Hindlimb muscle (tissue), 1 donor: ENCODE data around the gene TBX19. TPM values are rescaled to one million over a fixed set of nuclear protein-coding genes. Genes with fewer than 3 reads are reported as not detected.

Source experiments
- DNase-seq: peaks from one replicate; pipeline ENCODE4 v3.0.0-alpha.2; 2013
- polyA plus RNA-seq: library from polyadenylated mRNA; unstranded; fragments of 120-200 nt; gene quantifications from one replicate; pipeline ENCODE4 v1.2.1, GENCODE V29; 2013; ENCODE audit not compliant: insufficient read length

Gene TBX19
- polyA plus RNA-seq, 1 donor, result 1.7 TPM

DNA sequence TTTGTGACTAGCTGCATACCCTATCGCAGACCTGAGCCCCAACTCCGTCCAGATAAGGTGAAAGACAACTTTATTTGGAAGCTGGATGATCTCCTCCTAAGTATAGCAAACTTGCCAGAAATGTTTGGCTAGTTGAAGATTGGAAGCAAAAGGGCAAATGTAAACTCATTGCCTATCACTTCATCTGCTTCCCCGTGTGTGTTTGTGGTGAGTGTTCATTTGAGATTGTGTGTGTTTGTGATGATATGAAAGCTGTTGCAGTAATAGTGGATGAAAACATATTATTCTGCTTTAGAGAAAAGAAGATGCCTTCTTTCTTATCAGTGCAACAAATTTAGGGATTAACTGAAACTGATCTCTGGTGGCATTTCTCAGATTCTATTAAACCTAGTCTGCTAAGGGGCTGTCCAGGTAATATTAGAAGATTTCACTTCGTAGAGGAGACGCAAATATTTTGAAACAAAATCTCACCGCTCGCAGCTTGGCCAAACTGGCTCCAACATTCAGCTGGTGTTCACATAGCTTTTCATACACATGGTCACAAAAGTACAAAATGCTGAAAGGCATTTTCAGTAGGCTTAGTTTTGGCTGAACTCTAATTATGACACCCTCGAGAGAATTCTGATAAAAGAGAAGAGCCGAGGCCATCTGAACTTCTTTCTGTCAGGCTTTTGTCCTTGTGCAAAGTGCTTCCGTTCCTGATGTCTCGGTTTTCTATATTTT lies 1.1 kb downstream of the TBX19 start:
- DNase-seq, result no peak

DNA sequence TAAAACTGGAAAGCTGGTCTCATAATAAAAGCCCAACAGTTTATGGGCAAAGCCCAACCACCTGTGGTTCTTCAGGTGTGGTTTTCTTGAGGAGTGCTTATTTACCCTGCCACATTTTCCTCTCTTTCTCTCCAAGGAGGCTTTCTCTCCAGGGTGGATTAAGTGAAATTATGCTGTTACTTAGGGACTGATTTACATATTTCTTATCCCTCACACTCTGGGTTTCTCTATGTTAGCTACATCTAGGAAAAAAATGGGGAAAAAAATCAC lies 4.8 kb downstream of the TBX19 start:
- DNase-seq, result no peak

DNA sequence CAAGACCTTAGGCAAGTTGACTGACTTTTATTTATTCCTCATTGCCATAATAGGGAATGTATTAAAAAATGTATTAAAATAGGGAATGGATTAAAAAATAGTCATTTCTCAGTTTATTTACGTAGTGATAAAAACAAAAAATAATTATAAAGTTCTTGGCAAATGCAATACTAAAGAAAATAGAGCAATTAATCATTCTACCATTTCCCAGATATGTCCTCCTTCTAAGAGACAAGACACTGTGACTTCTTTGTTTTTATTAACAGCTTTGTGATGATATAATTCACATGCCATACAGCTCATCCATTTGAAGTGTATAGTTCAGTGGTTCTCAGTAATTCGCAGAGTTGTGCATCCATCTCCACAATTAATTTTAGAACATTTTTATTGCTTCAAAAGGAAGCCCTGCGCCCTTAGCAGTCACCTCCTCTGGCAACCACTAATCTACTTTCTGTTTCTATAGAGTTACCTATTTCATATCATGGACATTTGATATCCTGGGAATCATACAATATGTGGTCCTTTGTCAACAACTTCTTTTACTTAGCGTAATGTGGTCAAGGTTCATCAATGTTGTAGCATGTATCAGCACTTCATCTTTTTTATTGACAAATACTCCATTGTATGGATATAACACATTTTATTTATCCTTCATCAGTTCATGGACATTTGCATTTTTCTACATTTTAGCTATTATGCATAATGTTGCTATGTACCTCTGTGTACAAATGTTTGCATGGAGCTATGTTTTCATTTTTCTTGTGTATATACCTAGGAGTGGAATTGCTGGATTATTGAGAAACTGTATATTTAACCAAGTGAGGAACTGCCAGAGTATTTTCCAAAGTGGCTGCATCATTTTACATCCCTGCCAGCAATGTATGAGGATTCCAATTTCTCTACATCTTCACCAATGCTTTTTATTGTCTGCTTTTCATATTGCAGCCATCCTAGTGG lies 5.6 kb downstream of the TBX19 start:
- DNase-seq, result no peak

GRCh38 chr1:168287237-168287664 lies 6.6 kb downstream of the TBX19 start:
- no peak for DNase-seq

- no peak for DNase-seq
These were observed 7.8 kb downstream of the TBX19 start for GRCh38 chr1:168288311-168289052.

GRCh38 chr1:168291222-168291837 lies 10.7 kb downstream of the TBX19 start:
- DNase-seq, result no peak

GRCh38 chr1:168293356-168293755 lies 12.7 kb downstream of the TBX19 start:
- DNase-seq, result no peak

DNA sequence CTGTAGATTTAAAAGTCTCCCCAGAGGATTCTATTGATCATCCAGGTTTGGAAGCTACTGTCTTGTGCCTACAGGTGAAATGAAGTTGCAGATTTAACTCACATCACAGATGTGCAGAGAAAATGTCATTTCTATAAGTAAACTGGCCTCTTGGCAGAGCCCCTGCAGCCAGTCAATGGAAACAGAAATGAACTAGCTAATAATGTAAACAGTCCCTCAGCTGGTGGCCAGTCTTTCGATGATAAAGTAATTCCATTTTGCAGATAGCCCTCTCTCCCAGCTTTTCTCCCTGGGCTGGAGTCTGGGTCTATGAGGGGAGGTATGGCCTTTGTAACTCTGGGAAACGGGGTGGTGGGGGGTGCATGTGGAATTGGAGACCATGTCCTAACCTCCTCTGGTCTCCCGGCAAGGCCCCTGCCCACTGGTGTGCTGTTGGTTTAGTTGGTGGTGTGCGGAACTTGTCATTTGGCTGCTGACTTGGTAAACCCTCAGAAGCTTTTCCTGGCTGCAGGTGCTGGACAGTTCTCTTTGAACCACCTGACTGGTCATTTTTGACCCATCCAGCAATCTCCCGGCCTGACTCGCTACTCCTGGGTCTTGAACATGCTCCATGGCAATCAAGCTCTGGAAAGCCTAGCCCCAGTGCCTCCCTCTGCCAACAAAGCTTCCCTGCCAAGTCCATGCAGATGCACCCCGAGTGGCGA lies 14.9 kb downstream of the TBX19 start:
- no peak for DNase-seq

GRCh38 chr1:168297019-168297730 lies 16.5 kb downstream of the TBX19 start:
- DNase-seq, result no peak

GRCh38 chr1:168298446-168298845 lies 17.8 kb downstream of the TBX19 start:
- DNase-seq, result no peak

DNA sequence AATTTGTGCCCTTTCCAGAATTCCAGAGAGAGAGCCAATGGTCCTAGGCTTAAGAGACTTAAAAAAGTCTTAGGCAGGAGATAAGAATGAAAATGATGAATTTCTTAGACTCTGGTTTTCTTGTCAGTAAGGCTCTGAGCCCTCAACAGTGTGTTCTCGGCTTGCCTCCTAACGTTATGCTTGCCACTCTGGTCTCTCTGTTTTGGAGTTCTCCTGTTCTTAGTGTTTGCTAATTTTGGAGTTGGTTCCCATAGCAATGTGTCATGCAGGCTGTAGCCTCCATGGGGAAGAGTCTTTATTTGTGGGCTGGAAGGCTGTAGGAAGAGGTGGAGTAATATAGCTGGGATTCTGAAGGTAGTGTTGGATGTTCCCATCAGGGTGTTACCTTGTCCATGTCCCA lies 19.9 kb downstream of the TBX19 start:
- no peak for DNase-seq

DNA sequence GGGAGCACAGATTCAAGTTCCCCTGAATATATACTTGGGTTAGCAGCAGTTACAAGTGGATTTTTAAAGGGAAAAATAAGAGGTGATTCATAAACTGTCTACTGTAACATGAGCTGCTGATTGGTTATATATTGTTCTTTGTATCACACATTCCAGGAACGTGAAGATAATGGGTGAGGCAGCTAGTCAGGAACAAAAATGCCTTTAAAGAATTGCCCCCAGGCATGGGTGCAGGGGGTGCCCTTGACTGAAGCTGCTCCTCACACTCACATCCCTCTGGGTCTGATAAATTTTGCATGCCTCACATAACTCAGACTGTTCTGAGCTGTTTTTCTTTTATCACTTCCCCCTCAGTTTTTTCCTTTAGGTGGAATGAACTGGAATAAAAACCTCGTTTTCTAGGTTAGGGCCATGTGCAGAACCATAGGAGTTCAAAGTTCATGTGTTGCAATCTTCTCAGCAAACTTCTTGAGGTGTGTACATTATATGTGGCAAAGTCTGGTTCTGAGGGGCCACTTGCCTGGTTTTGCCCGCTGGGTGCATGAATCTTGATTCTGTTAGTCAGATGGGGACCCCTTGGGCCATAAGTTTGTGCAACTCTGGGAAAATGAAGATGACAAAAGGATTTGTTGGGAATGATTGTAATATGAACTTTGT lies 21.1 kb downstream of the TBX19 start:
- DNase-seq, result no peak

- DNase-seq, result no peak
These were observed 23.3 kb downstream of the TBX19 start for GRCh38 chr1:168303716-168304540.

- no peak for DNase-seq
These were observed 24.2 kb downstream of the TBX19 start for GRCh38 chr1:168304865-168305264.

- DNase-seq, result no peak
These were observed 32.3 kb downstream of the TBX19 start for GRCh38 chr1:168312718-168313604.

GRCh38 chr1:168316142-168316541 lies 35.5 kb downstream of the TBX19 start:
- DNase-seq, result no peak

DNA sequence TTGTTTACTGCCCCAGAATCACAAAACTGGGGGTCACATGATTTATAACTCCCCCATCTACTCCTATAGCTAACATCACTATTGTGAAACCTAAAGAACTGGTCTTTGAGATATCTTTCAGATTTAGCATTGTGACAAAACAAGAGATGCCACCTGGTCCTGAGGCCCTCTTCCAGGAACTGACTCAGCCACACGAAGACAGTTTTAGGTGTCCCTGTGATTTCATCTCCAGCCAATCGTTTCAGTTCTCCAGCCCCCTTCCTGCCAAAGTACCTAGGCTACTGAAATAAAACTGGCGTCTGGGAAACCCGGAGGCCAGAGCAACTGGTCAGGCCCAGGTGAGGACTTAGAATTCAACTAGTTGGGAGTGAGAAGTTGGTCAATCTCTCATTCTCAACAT lies 36.6 kb downstream of the TBX19 start:
- no peak for DNase-seq

DNA sequence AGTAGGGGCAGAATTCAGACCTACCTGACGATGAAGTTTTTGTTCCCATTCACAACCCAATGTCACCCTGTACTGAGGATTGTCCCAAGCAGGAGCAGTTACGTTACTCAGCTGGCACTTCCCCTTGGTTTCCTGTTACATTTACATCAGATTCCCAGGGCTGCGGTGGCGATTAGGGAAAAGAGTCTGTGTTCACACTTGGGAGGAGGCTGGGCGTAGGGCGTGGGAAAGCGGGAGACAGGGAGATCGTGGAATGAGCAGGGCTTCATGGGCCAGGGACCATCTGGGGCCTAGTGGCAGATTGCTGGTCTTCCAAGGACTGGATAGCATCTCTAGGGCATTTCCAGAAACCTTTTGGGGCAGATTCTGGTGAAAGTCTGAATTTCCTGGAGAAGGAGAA lies 39.0 kb downstream of the TBX19 start:
- no peak for DNase-seq

GRCh38 chr1:168320149-168320548 lies 39.5 kb downstream of the TBX19 start:
- DNase-seq, result no peak
